WTC11 (cell line): ENCODE data around the gene POPDC3. TPM values are rescaled to one million over a fixed set of nuclear protein-coding genes. Genes with fewer than 3 reads are reported as not detected.

Experiments
- ATAC-seq: fragments of 200-7000 bp; cut with Tn5 transposase; 2 replicates; pipeline ENCODE4 v1.10.0; 2021; ENCODE audit warnings: mild to moderate bottlenecking, moderate library complexity
- CTCF ChIA-PET: fragments of 300-600 bp; sonication (Branson Sonifier 250); formaldehyde crosslinking; loops from one replicate; lab custom pipeline; 2021; ENCODE audit warnings: antibody characterized with exemption; lab: Charles Lee
- POLR2A ChIA-PET: fragments of 350-600 bp; sonication (Branson Sonifier 250); formaldehyde crosslinking; loops from one replicate; lab custom pipeline; 2021; ENCODE audit warnings: antibody characterized with exemption; lab: Charles Lee
- DNase-seq: peaks from one replicate; pipeline ENCODE4 v3.0.0; 2021; ENCODE audit warnings: low spot score
- H3K27ac Mint-ChIP-seq: 2 replicates; pipeline ENCODE4 v1.8.0; 2021; ENCODE audit warnings: mixed read lengths
- H3K27me3 Mint-ChIP-seq: 2 replicates; pipeline ENCODE4 v1.8.0; 2021; ENCODE audit warnings: low read depth, mild to moderate bottlenecking, moderate library complexity, mixed read lengths
- H3K36me3 Mint-ChIP-seq: 2 replicates; pipeline ENCODE4 v1.8.0; 2021; ENCODE audit warnings: mixed read lengths
- H3K4me1 Mint-ChIP-seq: 2 replicates; pipeline ENCODE4 v1.8.0; 2022; ENCODE audit warnings: mixed read lengths
- H3K4me3 Mint-ChIP-seq: 2 replicates; pipeline ENCODE4 v1.8.0; 2021; ENCODE audit warnings: mild to moderate bottlenecking, moderate library complexity, mixed read lengths
- H3K9me3 Mint-ChIP-seq: 2 replicates; pipeline ENCODE4 v1.8.0; 2021; ENCODE audit warnings: mixed read lengths
- AFF4 ChIP-seq: sonication (generic); formaldehyde crosslinking; IDR thresholded peaks from 2 replicates; pipeline ENCODE4 v1.8.1; 2023; ENCODE audit warnings: mild to moderate bottlenecking, missing genetic modification reagents, borderline replicate concordance
- ATF6 ChIP-seq: sonication (generic); formaldehyde crosslinking; IDR thresholded peaks from 2 replicates; pipeline ENCODE4 v1.8.1; 2023; ENCODE audit warnings: mild to moderate bottlenecking, missing genetic modification reagents
- JAZF1 ChIP-seq: fragments of 250-450 bp; sonication (Bioruptor Pico); IDR thresholded peaks from 2 replicates; pipeline ENCODE4 v1.9.0; 2021; ENCODE audit warnings: moderate library complexity, mild to moderate bottlenecking, inconsistent platforms
- JUN ChIP-seq: sonication (generic); formaldehyde crosslinking; IDR thresholded peaks from 2 replicates; pipeline ENCODE4 v1.8.0; 2023; ENCODE audit warnings: mild to moderate bottlenecking, missing genetic modification reagents
- MLX ChIP-seq: sonication (generic); formaldehyde crosslinking; IDR thresholded peaks from 2 replicates; pipeline ENCODE4 v1.8.1; 2023; ENCODE audit warnings: mild to moderate bottlenecking, missing genetic modification reagents, moderate library complexity
- MYBL2 ChIP-seq: sonication (generic); formaldehyde crosslinking; IDR thresholded peaks from 2 replicates; pipeline ENCODE4 v1.8.1; 2023; ENCODE audit warnings: mild to moderate bottlenecking, moderate library complexity, missing genetic modification reagents
- NFATC4 ChIP-seq: fragments of 250-450 bp; sonication (Bioruptor Pico); IDR thresholded peaks from 2 replicates; pipeline ENCODE4 v1.9.0; 2021; ENCODE audit warnings: mild to moderate bottlenecking
- NFE2L1 ChIP-seq: sonication (generic); formaldehyde crosslinking; IDR thresholded peaks from 2 replicates; pipeline ENCODE4 v1.8.1; 2023; ENCODE audit warnings: missing genetic modification reagents
- OVOL2 ChIP-seq: fragments of 250-450 bp; sonication (Bioruptor Pico); IDR thresholded peaks from 2 replicates; pipeline ENCODE4 v1.9.0; 2021; ENCODE audit warnings: mild to moderate bottlenecking, borderline replicate concordance
- SMAD4 ChIP-seq: sonication (generic); formaldehyde crosslinking; IDR thresholded peaks from 2 replicates; pipeline ENCODE4 v1.8.0; 2022; ENCODE audit warnings: mild to moderate bottlenecking, missing genetic modification reagents
- total RNA-seq: library from RNA; stranded (reverse); gene quantifications from 3 replicates; pipeline ENCODE4 v1.2.3, GENCODE V29; 2021
- TF ChIP-seq, protein P1 (sequence below): sonication (generic); formaldehyde crosslinking; IDR thresholded peaks from 2 replicates; pipeline ENCODE4 v1.8.0; 2023; ENCODE audit warnings: mild to moderate bottlenecking, missing genetic modification reagents
- TF ChIP-seq, protein P2 (sequence below): sonication (generic); formaldehyde crosslinking; IDR thresholded peaks from 2 replicates; pipeline ENCODE4 v1.8.1; 2022; ENCODE audit warnings: low read depth, missing genetic modification reagents, borderline replicate concordance
- TF ChIP-seq, protein P3 (sequence below): sonication (generic); formaldehyde crosslinking; IDR thresholded peaks from 2 replicates; pipeline ENCODE4 v1.8.0; 2022; ENCODE audit warnings: mild to moderate bottlenecking, missing genetic modification reagents
- TF ChIP-seq, protein P4 (sequence below): sonication (generic); formaldehyde crosslinking; IDR thresholded peaks from 2 replicates; pipeline ENCODE4 v1.8.0; 2023; ENCODE audit warnings: missing genetic modification reagents, mild to moderate bottlenecking, borderline replicate concordance
- TF ChIP-seq, protein P5 (sequence below): sonication (generic); formaldehyde crosslinking; IDR thresholded peaks from 2 replicates; pipeline ENCODE4 v1.8.1; 2023; ENCODE audit warnings: mild to moderate bottlenecking, missing genetic modification reagents, moderate library complexity

The POPDC3 gene
- total RNA-seq, 1 experiment from 2014 or later: 2.7 TPM

DNA sequence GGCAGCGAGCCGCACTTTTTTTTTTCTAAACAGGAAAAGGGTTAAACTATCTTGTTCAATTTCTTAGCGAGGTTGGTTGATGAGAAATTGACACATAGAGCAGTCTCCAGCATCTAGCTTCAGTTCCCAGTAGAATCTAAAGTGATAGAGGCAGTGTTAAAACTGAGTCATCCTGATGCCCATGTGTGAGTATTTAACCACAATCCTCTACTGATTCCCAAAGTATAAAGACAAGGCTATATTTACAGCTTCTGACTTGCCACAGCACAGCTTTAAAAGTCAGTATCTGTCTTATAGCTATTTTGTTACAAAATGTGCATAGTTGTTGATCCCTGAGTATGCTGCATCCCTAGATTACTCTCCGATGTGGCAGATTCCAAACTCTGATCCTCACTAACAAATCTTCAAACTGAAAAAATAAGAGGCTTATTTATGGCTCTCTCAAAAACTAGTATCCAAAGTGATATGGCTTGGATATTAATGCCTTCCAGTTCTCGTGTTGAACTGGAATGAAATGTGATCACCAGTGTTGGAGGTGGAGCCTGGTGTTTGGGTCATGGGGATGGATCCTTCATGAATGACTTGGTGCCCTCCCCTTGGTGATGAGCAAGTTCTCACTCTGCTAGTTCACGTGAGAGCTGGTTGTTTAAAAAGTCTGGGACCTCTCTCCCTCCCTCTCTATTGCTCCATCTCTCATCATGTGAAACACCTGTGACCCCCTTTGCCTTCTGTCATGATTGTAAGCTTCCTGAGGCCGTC lies 13.1 kb upstream of the POPDC3 start (continued):
- no peak for TF ChIP-seq SMAD4 (CRISPR knock-in tag)
- TF ChIP-seq, protein P1, sequence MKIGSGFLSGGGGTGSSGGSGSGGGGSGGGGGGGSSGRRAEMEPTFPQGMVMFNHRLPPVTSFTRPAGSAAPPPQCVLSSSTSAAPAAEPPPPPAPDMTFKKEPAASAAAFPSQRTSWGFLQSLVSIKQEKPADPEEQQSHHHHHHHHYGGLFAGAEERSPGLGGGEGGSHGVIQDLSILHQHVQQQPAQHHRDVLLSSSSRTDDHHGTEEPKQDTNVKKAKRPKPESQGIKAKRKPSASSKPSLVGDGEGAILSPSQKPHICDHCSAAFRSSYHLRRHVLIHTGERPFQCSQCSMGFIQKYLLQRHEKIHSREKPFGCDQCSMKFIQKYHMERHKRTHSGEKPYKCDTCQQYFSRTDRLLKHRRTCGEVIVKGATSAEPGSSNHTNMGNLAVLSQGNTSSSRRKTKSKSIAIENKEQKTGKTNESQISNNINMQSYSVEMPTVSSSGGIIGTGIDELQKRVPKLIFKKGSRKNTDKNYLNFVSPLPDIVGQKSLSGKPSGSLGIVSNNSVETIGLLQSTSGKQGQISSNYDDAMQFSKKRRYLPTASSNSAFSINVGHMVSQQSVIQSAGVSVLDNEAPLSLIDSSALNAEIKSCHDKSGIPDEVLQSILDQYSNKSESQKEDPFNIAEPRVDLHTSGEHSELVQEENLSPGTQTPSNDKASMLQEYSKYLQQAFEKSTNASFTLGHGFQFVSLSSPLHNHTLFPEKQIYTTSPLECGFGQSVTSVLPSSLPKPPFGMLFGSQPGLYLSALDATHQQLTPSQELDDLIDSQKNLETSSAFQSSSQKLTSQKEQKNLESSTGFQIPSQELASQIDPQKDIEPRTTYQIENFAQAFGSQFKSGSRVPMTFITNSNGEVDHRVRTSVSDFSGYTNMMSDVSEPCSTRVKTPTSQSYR (CRISPR knock-in tag): no peak

GRCh38 chr6:105191351-105191750 lies 11.5 kb upstream of the POPDC3 start:
- Mint-ChIP-seq H3K4me3 (no peak overlapping the region), H3K36me3 (no peaks in the 10 kb centered on the region), H3K9me3 (no peaks in the 10 kb centered on the region), H3K4me1 (peaks cover 8% of the 10 kb centered on the region), H3K27me3 (no peaks in the 10 kb centered on the region), H3K27ac (no peak overlapping the region)
- ChIA-PET CTCF (no interaction called here), POLR2A (no interaction called here)
- ATAC-seq (no peak), DNase-seq (no peak)
- TF ChIP-seq MLX: no peak
- no peak for TF ChIP-seq MYBL2
- no peak for TF ChIP-seq ATF6
- TF ChIP-seq, protein P2, sequence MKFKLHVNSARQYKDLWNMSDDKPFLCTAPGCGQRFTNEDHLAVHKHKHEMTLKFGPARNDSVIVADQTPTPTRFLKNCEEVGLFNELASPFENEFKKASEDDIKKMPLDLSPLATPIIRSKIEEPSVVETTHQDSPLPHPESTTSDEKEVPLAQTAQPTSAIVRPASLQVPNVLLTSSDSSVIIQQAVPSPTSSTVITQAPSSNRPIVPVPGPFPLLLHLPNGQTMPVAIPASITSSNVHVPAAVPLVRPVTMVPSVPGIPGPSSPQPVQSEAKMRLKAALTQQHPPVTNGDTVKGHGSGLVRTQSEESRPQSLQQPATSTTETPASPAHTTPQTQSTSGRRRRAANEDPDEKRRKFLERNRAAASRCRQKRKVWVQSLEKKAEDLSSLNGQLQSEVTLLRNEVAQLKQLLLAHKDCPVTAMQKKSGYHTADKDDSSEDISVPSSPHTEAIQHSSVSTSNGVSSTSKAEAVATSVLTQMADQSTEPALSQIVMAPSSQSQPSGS (CRISPR knock-in tag): no peak
- TF ChIP-seq AFF4 (CRISPR knock-in tag): no peak
- no peak for TF ChIP-seq OVOL2
- TF ChIP-seq, protein P3, sequence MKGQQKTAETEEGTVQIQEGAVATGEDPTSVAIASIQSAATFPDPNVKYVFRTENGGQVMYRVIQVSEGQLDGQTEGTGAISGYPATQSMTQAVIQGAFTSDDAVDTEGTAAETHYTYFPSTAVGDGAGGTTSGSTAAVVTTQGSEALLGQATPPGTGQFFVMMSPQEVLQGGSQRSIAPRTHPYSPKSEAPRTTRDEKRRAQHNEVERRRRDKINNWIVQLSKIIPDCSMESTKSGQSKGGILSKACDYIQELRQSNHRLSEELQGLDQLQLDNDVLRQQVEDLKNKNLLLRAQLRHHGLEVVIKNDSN (CRISPR knock-in tag): no peak
- TF ChIP-seq JUN: no peak
- TF ChIP-seq NFE2L1 (CRISPR knock-in tag): no peak
- TF ChIP-seq JAZF1: no peak
- no peak for TF ChIP-seq NFATC4
- TF ChIP-seq, protein P4, sequence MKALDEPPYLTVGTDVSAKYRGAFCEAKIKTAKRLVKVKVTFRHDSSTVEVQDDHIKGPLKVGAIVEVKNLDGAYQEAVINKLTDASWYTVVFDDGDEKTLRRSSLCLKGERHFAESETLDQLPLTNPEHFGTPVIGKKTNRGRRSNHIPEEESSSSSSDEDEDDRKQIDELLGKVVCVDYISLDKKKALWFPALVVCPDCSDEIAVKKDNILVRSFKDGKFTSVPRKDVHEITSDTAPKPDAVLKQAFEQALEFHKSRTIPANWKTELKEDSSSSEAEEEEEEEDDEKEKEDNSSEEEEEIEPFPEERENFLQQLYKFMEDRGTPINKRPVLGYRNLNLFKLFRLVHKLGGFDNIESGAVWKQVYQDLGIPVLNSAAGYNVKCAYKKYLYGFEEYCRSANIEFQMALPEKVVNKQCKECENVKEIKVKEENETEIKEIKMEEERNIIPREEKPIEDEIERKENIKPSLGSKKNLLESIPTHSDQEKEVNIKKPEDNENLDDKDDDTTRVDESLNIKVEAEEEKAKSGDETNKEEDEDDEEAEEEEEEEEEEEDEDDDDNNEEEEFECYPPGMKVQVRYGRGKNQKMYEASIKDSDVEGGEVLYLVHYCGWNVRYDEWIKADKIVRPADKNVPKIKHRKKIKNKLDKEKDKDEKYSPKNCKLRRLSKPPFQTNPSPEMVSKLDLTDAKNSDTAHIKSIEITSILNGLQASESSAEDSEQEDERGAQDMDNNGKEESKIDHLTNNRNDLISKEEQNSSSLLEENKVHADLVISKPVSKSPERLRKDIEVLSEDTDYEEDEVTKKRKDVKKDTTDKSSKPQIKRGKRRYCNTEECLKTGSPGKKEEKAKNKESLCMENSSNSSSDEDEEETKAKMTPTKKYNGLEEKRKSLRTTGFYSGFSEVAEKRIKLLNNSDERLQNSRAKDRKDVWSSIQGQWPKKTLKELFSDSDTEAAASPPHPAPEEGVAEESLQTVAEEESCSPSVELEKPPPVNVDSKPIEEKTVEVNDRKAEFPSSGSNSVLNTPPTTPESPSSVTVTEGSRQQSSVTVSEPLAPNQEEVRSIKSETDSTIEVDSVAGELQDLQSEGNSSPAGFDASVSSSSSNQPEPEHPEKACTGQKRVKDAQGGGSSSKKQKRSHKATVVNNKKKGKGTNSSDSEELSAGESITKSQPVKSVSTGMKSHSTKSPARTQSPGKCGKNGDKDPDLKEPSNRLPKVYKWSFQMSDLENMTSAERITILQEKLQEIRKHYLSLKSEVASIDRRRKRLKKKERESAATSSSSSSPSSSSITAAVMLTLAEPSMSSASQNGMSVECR (CRISPR knock-in tag): no peak
- TF ChIP-seq, protein P5, sequence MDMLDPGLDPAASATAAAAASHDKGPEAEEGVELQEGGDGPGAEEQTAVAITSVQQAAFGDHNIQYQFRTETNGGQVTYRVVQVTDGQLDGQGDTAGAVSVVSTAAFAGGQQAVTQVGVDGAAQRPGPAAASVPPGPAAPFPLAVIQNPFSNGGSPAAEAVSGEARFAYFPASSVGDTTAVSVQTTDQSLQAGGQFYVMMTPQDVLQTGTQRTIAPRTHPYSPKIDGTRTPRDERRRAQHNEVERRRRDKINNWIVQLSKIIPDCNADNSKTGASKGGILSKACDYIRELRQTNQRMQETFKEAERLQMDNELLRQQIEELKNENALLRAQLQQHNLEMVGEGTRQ (CRISPR knock-in tag): no peak
